Left ventricle myocardium inferior (tissue), 1 donor: ENCODE measurements around the gene SHISA8. TPM values are rescaled to one million over a fixed set of nuclear protein-coding genes. Genes with fewer than 3 reads are reported as not detected.

Experiments
- DNase-seq: peaks from one replicate; pipeline ENCODE4 v3.0.0-alpha.2; 2020
- H3K27ac ChIP-seq: fragments of 200-600 bp; replicated peaks from 2 replicates; pipeline ENCODE4 v1.8.0; 2021
- H3K27me3 ChIP-seq: fragments of 200-600 bp; 2 replicates; pipeline ENCODE4 v1.8.0; 2021; ENCODE audit warnings: low read depth
- H3K36me3 ChIP-seq: fragments of 200-600 bp; 2 replicates; pipeline ENCODE4 v1.8.0; 2021
- H3K4me1 ChIP-seq: fragments of 200-600 bp; 2 replicates; pipeline ENCODE4 v1.8.0; 2021
- H3K4me3 ChIP-seq: fragments of 200-600 bp; 2 replicates; pipeline ENCODE4 v1.8.0; 2021; ENCODE audit warnings: mild to moderate bottlenecking, moderate library complexity
- H3K9me3 ChIP-seq: fragments of 200-600 bp; replicated peaks from 2 replicates; pipeline ENCODE4 v1.8.0; 2021
- CTCF ChIP-seq: fragments of 200-600 bp; IDR thresholded peaks from 2 replicates; pipeline ENCODE4 v1.8.0; 2021; ENCODE audit warnings: antibody characterized with exemption, mild to moderate bottlenecking, borderline replicate concordance
- intact Hi-C: fragments of 100-400 bp; cut with micrococcal nuclease; formaldehyde crosslinking; loops from one replicate; pipeline ENCODE4 v1.11.0; 2022
- total RNA-seq: library from RNA; stranded (reverse); fragmentation: NEBNext Ultra II Directional; extraction: Animal tissue kit (Norgen Biotek cat#: 25700); gene quantifications from one replicate; pipeline ENCODE4 v1.2.1, GENCODE V29; 2021
- donor health status: DM: no; HTN: yes; CAD: no; lungs with severe emphysema.

The SHISA8 gene
- total RNA-seq, 1 donor from 2014 or later: 2.2 TPM

- no peak for TF ChIP-seq CTCF
- Histone ChIP-seq H3K36me3 (no peaks in the 10 kb centered on the region), H3K27ac (no peak overlapping the region), H3K9me3 (no peaks in the 10 kb centered on the region), H3K4me1 (peaks cover 46% of the 10 kb centered on the region), H3K27me3 (peaks cover 75% of the 10 kb centered on the region), H3K4me3 (no peak overlapping the region)
- intact Hi-C loops: no loop called here
- DNase-seq: peak; percentile 65
These were observed 3.3 kb upstream of the SHISA8 start for GRCh38 chr22:41917903-41918791.

- TF ChIP-seq CTCF: no peak
- Histone ChIP-seq H3K4me1 (peaks cover 46% of the 10 kb centered on the region), H3K4me3 (no peak overlapping the region), H3K36me3 (no peaks in the 10 kb centered on the region), H3K27ac (no peak overlapping the region), H3K9me3 (no peaks in the 10 kb centered on the region), H3K27me3 (peaks cover 82% of the 10 kb centered on the region)
- intact Hi-C loops: no loop called here
- no peak for DNase-seq
These were observed 2.6 kb upstream of the SHISA8 start for GRCh38 chr22:41917375-41917902.

- Histone ChIP-seq H3K9me3 (no peaks in the 10 kb centered on the region), H3K36me3 (no peaks in the 10 kb centered on the region), H3K27ac (no peak overlapping the region), H3K4me1 (peaks cover 46% of the 10 kb centered on the region), H3K27me3 (peaks cover 88% of the 10 kb centered on the region), H3K4me3 (no peak overlapping the region)
- intact Hi-C loops: no loop called here
- DNase-seq: no peak
- no peak for TF ChIP-seq CTCF
These were observed 2.0 kb upstream of the SHISA8 start for GRCh38 chr22:41916745-41917358.

- Histone ChIP-seq H3K27me3 (peaks cover 97% of the 10 kb centered on the region), H3K9me3 (no peaks in the 10 kb centered on the region), H3K36me3 (no peaks in the 10 kb centered on the region), H3K4me1 (peaks cover 53% of the 10 kb centered on the region), H3K27ac (no peak overlapping the region), H3K4me3 (no peak overlapping the region)
- TF ChIP-seq CTCF: no peak
- no peak for DNase-seq
- intact Hi-C loops: no loop called here
These were observed 1.1 kb upstream of the SHISA8 start for GRCh38 chr22:41915786-41916493.

- Histone ChIP-seq H3K4me1 (peaks cover 57% of the 10 kb centered on the region), H3K9me3 (no peaks in the 10 kb centered on the region), H3K4me3 (peak overlapping the region; percentile 65), H3K27me3 (peaks cover 100% of the 10 kb centered on the region), H3K27ac (no peak overlapping the region), H3K36me3 (no peaks in the 10 kb centered on the region)
- TF ChIP-seq CTCF: no peak
- no peak for DNase-seq
- intact Hi-C loops: no loop called here
These were observed 251 bp downstream of the SHISA8 start for GRCh38 chr22:41914611-41915034.
